GM21825 (cell line): Measurements from ENCODE around the gene NKAIN2.
"Not testable (repeated sequence)": the region's sequence is repeated elsewhere in the genome, so short reads cannot be mapped to it uniquely, and the experiment has no call there.

Experiments used
- ATAC-seq: cut with Tn5 transposase; IDR thresholded peaks from one replicate; pipeline ENCODE4 v1.9.1; 2021; ENCODE audit warnings: mild to moderate bottlenecking, moderate library complexity; ENCODE audit not compliant: unreplicated experiment

The NKAIN2 gene

GRCh38 chr6:124410425-124410824, 606.8 kb downstream of the NKAIN2 start:
- not testable (repeated sequence) for ATAC-seq

GRCh38 chr6:124412657-124413056, 609.0 kb downstream of the NKAIN2 start:
- not testable (repeated sequence) for ATAC-seq

- no peak for ATAC-seq
These were observed 616.6 kb downstream of the NKAIN2 start for GRCh38 chr6:124420116-124420840.

GRCh38 chr6:124423621-124424020, 620.0 kb downstream of the NKAIN2 start:
- ATAC-seq, result no peak

GRCh38 chr6:124430740-124431318, 627.2 kb downstream of the NKAIN2 start:
- ATAC-seq, result no peak

GRCh38 chr6:124432620-124433019, 629.0 kb downstream of the NKAIN2 start:
- no peak for ATAC-seq

- no peak for ATAC-seq
These were observed 629.9 kb downstream of the NKAIN2 start for GRCh38 chr6:124433387-124434160.

- no peak for ATAC-seq
These were observed 630.8 kb downstream of the NKAIN2 start for GRCh38 chr6:124434421-124434820.

- no peak for ATAC-seq
These were observed 633.1 kb downstream of the NKAIN2 start for GRCh38 chr6:124436803-124437202.

GRCh38 chr6:124438546-124439065, 634.9 kb downstream of the NKAIN2 start:
- no peak for ATAC-seq

GRCh38 chr6:124441450-124441849, 637.8 kb downstream of the NKAIN2 start:
- no peak for ATAC-seq

GRCh38 chr6:124443541-124443940, 639.9 kb downstream of the NKAIN2 start:
- no peak for ATAC-seq

- ATAC-seq, result no peak
These were observed 641.9 kb downstream of the NKAIN2 start for GRCh38 chr6:124445581-124445980.

- ATAC-seq, result no peak
These were observed 643.3 kb downstream of the NKAIN2 start for GRCh38 chr6:124446961-124447360.

- ATAC-seq, result no peak
These were observed 655.6 kb downstream of the NKAIN2 start for GRCh38 chr6:124459268-124459667.

- ATAC-seq, result no peak
These were observed 659.1 kb downstream of the NKAIN2 start for GRCh38 chr6:124462750-124463149.

- ATAC-seq, result no peak
These were observed 659.6 kb downstream of the NKAIN2 start for GRCh38 chr6:124463271-124463670.

- ATAC-seq, result not testable (repeated sequence)
These were observed 660.9 kb downstream of the NKAIN2 start for GRCh38 chr6:124464600-124464999.

GRCh38 chr6:124466949-124467348, 663.3 kb downstream of the NKAIN2 start:
- no peak for ATAC-seq

GRCh38 chr6:124467366-124467765, 663.7 kb downstream of the NKAIN2 start:
- no peak for ATAC-seq

- no peak for ATAC-seq
These were observed 667.1 kb downstream of the NKAIN2 start for GRCh38 chr6:124470803-124471202.

GRCh38 chr6:124475176-124475575, 671.5 kb downstream of the NKAIN2 start:
- no peak for ATAC-seq
